Measurements from ENCODE around the gene WWOX. TPM values are rescaled to one million over a fixed set of nuclear protein-coding genes. Genes with fewer than 3 reads are reported as not detected.

Gene WWOX
- total and polyA plus RNA-seq, 2 of the 13 experiments (the other 11 are each of a cell fraction or from before 2014, with no cell fraction given): 9.1 to 37.4 TPM

- Histone ChIP-seq H3K27me3 (ENCODE audit: control insufficient read depth in 1 of 2, insufficient read depth in 2 of 2, low read length in 2 of 2) (no peaks in the 10 kb centered on the region), H3K4me3 (replicated peaks in 1 of 3; ENCODE audit: insufficient read depth in 1 of 3, low read depth in 2 of 3, low read length in 3 of 3) (no peak overlapping the region), H3K4me2 (ENCODE audit: low read depth, low read length) (no peak overlapping the region), H2AFZ (ENCODE audit: low read length) (no peak overlapping the region), H4K20me1 (ENCODE audit: insufficient read depth, low read length) (no peaks in the 10 kb centered on the region), H3K36me3 (replicated peaks in 1 of 2; ENCODE audit: control insufficient read depth in 1 of 2, insufficient read depth in 2 of 2, low read length in 2 of 2) (no peaks in the 10 kb centered on the region), H3K4me1 (ENCODE audit: insufficient read depth, low read length) (peaks cover 4% of the 10 kb centered on the region; the same call in 1 of the 2 replicates), H3K9ac (ENCODE audit: insufficient read depth, low read depth, low read length) (no peak overlapping the region), H3K79me2 (ENCODE audit: insufficient read depth, low read length) (no peaks in the 10 kb centered on the region), H3K27ac (ENCODE audit: extremely low read length, insufficient read depth, low read length) (no peak overlapping the region), H3K9me3 (ENCODE audit: low read length) (no peaks in the 10 kb centered on the region)
- ChIA-PET POLR2A (no interaction called here), CTCF (ENCODE audit: low intra/inter-chr PET ratio, low total read pairs) (no interaction called here)
- TF ChIP-seq XBP1 (CRISPR knock-in tag; IDR thresholded peaks at IDR 0.05) (no peak), ELF1 (CRISPR knock-in tag; IDR thresholded peaks at IDR 0.05) (no peak), SAP130 (CRISPR knock-in tag; IDR thresholded peaks at IDR 0.05; ENCODE audit: low read depth) (no peak), TRIM24 (CRISPR knock-in tag; IDR thresholded peaks at IDR 0.05) (no peak), CBX2 (IDR thresholded peaks at IDR 0.05; ENCODE audit: low read depth, low read length) (no peak), CBX2 (CRISPR knock-in tag; IDR thresholded peaks at IDR 0.05; ENCODE audit: low read depth) (no peak), SP4 (CRISPR knock-in tag; IDR thresholded peaks at IDR 0.05) (no peak)
- FAIRE-seq (no peak), ATAC-seq (no peak), DNase-seq (ENCODE audit: low spot score) (no peak)
- 55% methylated on average over 8 of the region's 8 CpGs for WGBS (ENCODE audit: low lambda C conversion rate)
- no TSS peak for BruUV-seq (replicated peaks)
- intact Hi-C loops (cut with micrococcal nuclease; ENCODE audit: unreplicated experiment): no loop called here
- in situ Hi-C loops (cut with HindIII; ENCODE audit: extremely low pct_ligation_motif_present, low pct_unique_long_range_greater_than_20kb): no loop called here
Measured at GRCh38 chr16:79191933-79192332, 1092.5 kb downstream of the WWOX start.

GRCh38 chr16:79192904-79193303, 1093.5 kb downstream of the WWOX start:
- Histone ChIP-seq H2AFZ (ENCODE audit: low read length) (no peak overlapping the region), H3K9ac (ENCODE audit: insufficient read depth, low read depth, low read length) (no peak overlapping the region), H3K36me3 (replicated peaks in 1 of 2; ENCODE audit: control insufficient read depth in 1 of 2, insufficient read depth in 2 of 2, low read length in 2 of 2) (no peaks in the 10 kb centered on the region), H3K9me3 (ENCODE audit: low read length) (no peaks in the 10 kb centered on the region), H3K4me3 (replicated peaks in 1 of 3; ENCODE audit: insufficient read depth in 1 of 3, low read depth in 2 of 3, low read length in 3 of 3) (no peak overlapping the region), H4K20me1 (ENCODE audit: insufficient read depth, low read length) (no peaks in the 10 kb centered on the region), H3K4me2 (ENCODE audit: low read depth, low read length) (no peak overlapping the region), H3K27me3 (ENCODE audit: control insufficient read depth in 1 of 2, insufficient read depth in 2 of 2, low read length in 2 of 2) (no peaks in the 10 kb centered on the region), H3K4me1 (ENCODE audit: insufficient read depth, low read length) (peaks cover 4% of the 10 kb centered on the region; the same call in 1 of the 2 replicates), H3K79me2 (ENCODE audit: insufficient read depth, low read length) (no peaks in the 10 kb centered on the region), H3K27ac (ENCODE audit: extremely low read length, insufficient read depth, low read length) (no peak overlapping the region)
- in situ Hi-C loops (cut with HindIII; ENCODE audit: extremely low pct_ligation_motif_present, low pct_unique_long_range_greater_than_20kb) (no loop called here), intact Hi-C loops (cut with micrococcal nuclease; ENCODE audit: unreplicated experiment) (no loop called here)
- DNase-seq (ENCODE audit: low spot score) (no peak), ATAC-seq (no peak), FAIRE-seq (no peak)
- ChIA-PET CTCF (ENCODE audit: low intra/inter-chr PET ratio, low total read pairs) (no interaction called here), POLR2A (no interaction called here)
- no TSS peak for BruUV-seq (replicated peaks)
- WGBS (ENCODE audit: low lambda C conversion rate): 0% methylated on average over 2 of the region's 2 CpGs
- TF ChIP-seq REPIN1 (CRISPR knock-in tag; IDR thresholded peaks at IDR 0.05; ENCODE audit: borderline replicate concordance, low read depth): no peak
- TF ChIP-seq ZBTB25 (CRISPR knock-in tag; IDR thresholded peaks at IDR 0.05): no peak
- no peak for TF ChIP-seq HOXA3 (CRISPR knock-in tag; IDR thresholded peaks at IDR 0.05)
- no peak for TF ChIP-seq ATF7 (IDR thresholded peaks at IDR 0.05)
- no peak for TF ChIP-seq ATF7 (CRISPR knock-in tag; IDR thresholded peaks at IDR 0.05)
